Kidney epithelial cell (primary cell): ENCODE results near the gene YY1AP1. TPM values are rescaled to one million over a fixed set of nuclear protein-coding genes. Genes with fewer than 3 reads are reported as not detected.
"Not testable (repeated sequence)": the region's sequence is repeated elsewhere in the genome, so short reads cannot be mapped to it uniquely, and the experiment has no call there.

Source experiments
- DNase-seq: peaks from one replicate; pipeline ENCODE4 v3.0.0-alpha.2; 2010; ENCODE audit warnings: low read depth
- H3K27me3 ChIP-seq: 2 replicates; pipeline ENCODE4 v1.6.0; 2011; ENCODE audit warnings: low read length; ENCODE audit not compliant: control insufficient read depth, insufficient read depth
- H3K36me3 ChIP-seq: 2 replicates; pipeline ENCODE4 v1.5.1; 2011; ENCODE audit warnings: low read length; ENCODE audit not compliant: control insufficient read depth, insufficient read depth
- H3K4me3 ChIP-seq: 2 replicates; pipeline ENCODE4 v1.5.1; 2011; ENCODE audit warnings: low read depth, mild to moderate bottlenecking, control low read depth, low read length
- total RNA-seq: library from RNA; depleted of rRNA; stranded (reverse); fragments of >200 nt; gene quantifications from 2 replicates; pipeline ENCODE4 v1.2.3, GENCODE V29; 2015
- TF ChIP-seq, protein P1 (sequence below): IDR thresholded peaks from 2 replicates; pipeline ENCODE4 v1.5.1; 2011; ENCODE audit warnings: mild to moderate bottlenecking, moderate library complexity, low read length, control low read depth, inconsistent platforms; ENCODE audit not compliant: insufficient read depth, poor library complexity, severe bottlenecking

Gene YY1AP1, protein sequence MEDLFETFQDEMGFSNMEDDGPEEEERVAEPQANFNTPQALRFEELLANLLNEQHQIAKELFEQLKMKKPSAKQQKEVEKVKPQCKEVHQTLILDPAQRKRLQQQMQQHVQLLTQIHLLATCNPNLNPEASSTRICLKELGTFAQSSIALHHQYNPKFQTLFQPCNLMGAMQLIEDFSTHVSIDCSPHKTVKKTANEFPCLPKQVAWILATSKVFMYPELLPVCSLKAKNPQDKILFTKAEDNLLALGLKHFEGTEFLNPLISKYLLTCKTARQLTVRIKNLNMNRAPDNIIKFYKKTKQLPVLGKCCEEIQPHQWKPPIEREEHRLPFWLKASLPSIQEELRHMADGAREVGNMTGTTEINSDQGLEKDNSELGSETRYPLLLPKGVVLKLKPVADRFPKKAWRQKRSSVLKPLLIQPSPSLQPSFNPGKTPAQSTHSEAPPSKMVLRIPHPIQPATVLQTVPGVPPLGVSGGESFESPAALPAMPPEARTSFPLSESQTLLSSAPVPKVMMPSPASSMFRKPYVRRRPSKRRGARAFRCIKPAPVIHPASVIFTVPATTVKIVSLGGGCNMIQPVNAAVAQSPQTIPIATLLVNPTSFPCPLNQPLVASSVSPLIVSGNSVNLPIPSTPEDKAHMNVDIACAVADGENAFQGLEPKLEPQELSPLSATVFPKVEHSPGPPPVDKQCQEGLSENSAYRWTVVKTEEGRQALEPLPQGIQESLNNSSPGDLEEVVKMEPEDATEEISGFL
- 21.4 and 32.7 TPM in 2 replicates for total RNA-seq

- DNase-seq = peak; percentile 34
- Histone ChIP-seq H3K36me3 (no peaks in the 10 kb centered on the region), H3K27me3 (no peaks in the 10 kb centered on the region), H3K4me3 (peak within 1 kb of the TSS; percentile 97)
- TF ChIP-seq, protein P1, sequence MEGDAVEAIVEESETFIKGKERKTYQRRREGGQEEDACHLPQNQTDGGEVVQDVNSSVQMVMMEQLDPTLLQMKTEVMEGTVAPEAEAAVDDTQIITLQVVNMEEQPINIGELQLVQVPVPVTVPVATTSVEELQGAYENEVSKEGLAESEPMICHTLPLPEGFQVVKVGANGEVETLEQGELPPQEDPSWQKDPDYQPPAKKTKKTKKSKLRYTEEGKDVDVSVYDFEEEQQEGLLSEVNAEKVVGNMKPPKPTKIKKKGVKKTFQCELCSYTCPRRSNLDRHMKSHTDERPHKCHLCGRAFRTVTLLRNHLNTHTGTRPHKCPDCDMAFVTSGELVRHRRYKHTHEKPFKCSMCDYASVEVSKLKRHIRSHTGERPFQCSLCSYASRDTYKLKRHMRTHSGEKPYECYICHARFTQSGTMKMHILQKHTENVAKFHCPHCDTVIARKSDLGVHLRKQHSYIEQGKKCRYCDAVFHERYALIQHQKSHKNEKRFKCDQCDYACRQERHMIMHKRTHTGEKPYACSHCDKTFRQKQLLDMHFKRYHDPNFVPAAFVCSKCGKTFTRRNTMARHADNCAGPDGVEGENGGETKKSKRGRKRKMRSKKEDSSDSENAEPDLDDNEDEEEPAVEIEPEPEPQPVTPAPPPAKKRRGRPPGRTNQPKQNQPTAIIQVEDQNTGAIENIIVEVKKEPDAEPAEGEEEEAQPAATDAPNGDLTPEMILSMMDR = no peak
These were observed at the start of gene YY1AP1 for GRCh38 chr1:155688324-155689080. YY1AP1 (minus strand) TSS chr1:155688774; CDS start chr1:155680436, 8,338 bp downstream.

DNA sequence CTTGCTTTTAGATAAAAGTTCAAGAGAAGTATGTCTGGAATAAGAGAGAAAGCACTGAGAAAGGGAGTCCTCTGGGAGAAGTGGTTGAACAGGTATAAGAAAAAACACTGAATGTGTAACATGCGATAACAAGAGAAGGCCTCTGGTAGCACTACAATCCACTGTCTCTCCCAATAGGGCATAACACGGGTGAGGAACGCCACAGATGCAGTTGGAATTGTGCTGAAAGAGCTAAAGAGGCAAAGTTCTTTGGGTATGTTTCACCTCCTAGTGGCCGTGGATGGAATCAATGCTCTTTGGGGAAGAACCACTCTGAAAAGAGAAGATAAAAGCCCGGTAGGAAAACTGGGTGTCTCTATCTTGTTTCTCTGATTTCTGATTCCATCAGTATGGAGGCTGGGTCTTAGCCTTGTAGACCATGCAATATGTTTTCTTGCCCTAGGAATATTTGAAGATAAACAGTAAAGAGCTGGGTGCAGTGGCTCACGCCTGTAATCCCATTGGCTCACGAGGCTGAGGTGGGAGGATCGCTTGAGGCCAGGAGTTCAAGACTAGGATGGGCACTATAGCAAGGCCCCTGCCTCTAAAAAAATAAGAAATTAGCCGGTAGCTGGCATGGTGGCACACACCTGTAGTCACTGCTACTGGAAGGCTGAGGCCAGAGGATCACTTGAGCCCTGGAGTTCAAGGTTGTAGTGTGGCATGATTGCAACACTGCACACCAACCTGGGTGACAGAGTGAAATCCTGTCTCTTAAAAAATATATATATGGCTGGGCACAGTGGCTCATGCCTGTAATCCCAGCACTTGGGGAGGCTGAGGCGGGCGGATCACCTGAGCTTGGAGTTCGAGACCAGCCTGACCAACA, 40.7 kb upstream of the YY1AP1 start:
- TF ChIP-seq, protein P1 = peak; percentile 69
- Histone ChIP-seq H3K4me3 (no peak overlapping the region), H3K27me3 (no peaks in the 10 kb centered on the region), H3K36me3 (no peaks in the 10 kb centered on the region)
- DNase-seq = peak; percentile 14

- TF ChIP-seq, protein P1 = no peak
- Histone ChIP-seq H3K27me3 (no peaks in the 10 kb centered on the region), H3K4me3 (no peak overlapping the region), H3K36me3 (no peaks in the 10 kb centered on the region)
- no peak for DNase-seq
These were observed 36.6 kb upstream of the YY1AP1 start for GRCh38 chr1:155725142-155725541.

GRCh38 chr1:155719703-155720102, 31.1 kb upstream of the YY1AP1 start:
- no peak overlapping the region for H3K4me3 ChIP-seq
- no peaks in the 10 kb centered on the region for H3K27me3 ChIP-seq
- H3K36me3 ChIP-seq = no peaks in the 10 kb centered on the region
- TF ChIP-seq, protein P1 = no peak
- DNase-seq = no peak

- not testable (repeated sequence) for H3K36me3 ChIP-seq, DNase-seq, H3K27me3 ChIP-seq, H3K4me3 ChIP-seq
These were observed 30.0 kb upstream of the YY1AP1 start for GRCh38 chr1:155718524-155719115.
